ENCODE measurements around the gene TAX1BP1. TPM values are rescaled to one million over a fixed set of nuclear protein-coding genes. Genes with fewer than 3 reads are reported as not detected.
"Not testable (repeated sequence)": the region's sequence is repeated elsewhere in the genome, so short reads cannot be mapped to it uniquely, and the experiment has no call there.

The TAX1BP1 gene
- total RNA-seq, 2 experiments from 2014 or later, result 104 to 105 TPM

DNA sequence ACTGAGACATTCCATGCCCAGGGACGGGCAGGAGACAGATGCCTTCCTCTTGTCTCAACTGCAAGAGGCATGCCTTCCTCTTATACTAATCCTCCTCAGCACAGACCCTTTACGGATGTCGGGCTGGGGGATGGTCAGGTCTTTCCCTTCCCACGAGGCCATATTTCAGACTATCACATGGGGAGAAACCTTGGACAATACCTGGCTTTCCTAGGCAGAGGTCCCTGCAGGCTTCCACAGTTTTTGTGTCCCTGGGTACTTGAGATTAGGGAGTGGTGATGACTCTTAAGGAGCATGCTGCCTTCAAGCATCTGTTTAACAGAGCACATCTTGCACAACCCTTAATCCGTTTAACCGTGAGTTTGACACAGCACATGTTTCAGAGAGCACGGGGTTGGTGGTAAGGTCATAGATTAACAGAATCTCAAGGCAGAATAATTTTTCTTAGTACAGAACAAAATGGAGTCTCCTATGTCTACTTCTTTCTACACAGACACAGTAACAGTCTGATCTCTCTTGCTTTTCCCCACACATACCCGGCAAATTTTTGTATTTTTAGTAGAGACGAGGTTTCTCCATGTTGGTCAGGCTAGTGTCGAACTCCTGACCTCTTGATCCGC is 2.2 kb downstream of the TAX1BP1 start:
- intact Hi-C loops (cut with micrococcal nuclease); H3K27ac Mint-ChIP-seq: not testable (repeated sequence)

GRCh38 chr7:27745064-27745583 is 5.2 kb downstream of the TAX1BP1 start:
- ChIA-PET CTCF (interaction anchor here (0.6 to 2.7 kb wide), 8 partner anchors 26 to 353 kb away, joined by 3 to 8 read pairs (median 4); no protein-coding TSS in a partner anchor), POLR2A (no interaction called here)
- peaks cover 21% of the 10 kb centered on the region for H3K36me3 Mint-ChIP-seq
- intact Hi-C loops (cut with micrococcal nuclease), result no loop called here
- H3K4me1 Mint-ChIP-seq (ENCODE audit: low read depth), result peaks cover 53% of the 10 kb centered on the region
- DNase-seq, result no peak
- no peak overlapping the region for H3K27ac Mint-ChIP-seq
- no peaks in the 10 kb centered on the region for H3K27me3 Mint-ChIP-seq
- H3K4me3 Mint-ChIP-seq, result no peak overlapping the region
- H3K9me3 Mint-ChIP-seq, result no peaks in the 10 kb centered on the region

More for the DNA sequence above, 2.2 kb downstream of the TAX1BP1 start:
- DNase-seq, H3K9me3 Mint-ChIP-seq, H3K4me3 Mint-ChIP-seq, CTCF ChIA-PET, POLR2A ChIA-PET, H3K27me3 Mint-ChIP-seq, H3K36me3 Mint-ChIP-seq: not testable (repeated sequence)
- H3K4me1 Mint-ChIP-seq (ENCODE audit: low read depth), result peaks cover 51% of the 10 kb centered on the region

DNA sequence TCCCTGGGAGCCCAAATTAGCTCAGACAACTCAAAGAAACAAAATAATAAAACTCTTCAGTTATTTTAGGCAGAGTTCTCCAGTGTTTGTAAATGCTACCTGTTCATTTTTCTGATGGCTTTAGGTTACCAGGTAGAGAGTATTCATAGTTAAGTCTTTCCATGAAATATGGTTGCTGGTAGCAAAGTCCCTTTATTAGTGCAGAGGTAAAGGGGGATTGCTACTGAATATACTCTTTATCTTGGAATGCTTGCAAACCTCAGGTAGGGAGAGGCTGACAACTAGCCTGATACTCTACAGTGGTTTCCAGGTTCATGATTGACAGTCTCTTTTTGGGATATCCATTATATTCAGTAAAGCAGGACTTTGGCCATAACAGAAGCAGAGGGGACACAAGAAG is 6.5 kb downstream of the TAX1BP1 start:
- no peaks in the 10 kb centered on the region for H3K9me3 Mint-ChIP-seq
- ChIA-PET POLR2A (no interaction called here), CTCF (interaction anchor here (2.7 kb wide), 1 partner anchor 174 kb away, joined by 8 read pairs; no protein-coding TSS in a partner anchor)
- DNase-seq, result no peak
- peaks cover 24% of the 10 kb centered on the region for H3K36me3 Mint-ChIP-seq
- no peak overlapping the region for H3K4me3 Mint-ChIP-seq
- H3K4me1 Mint-ChIP-seq (ENCODE audit: low read depth), result peaks cover 44% of the 10 kb centered on the region
- peak overlapping the region; percentile 19 for H3K27ac Mint-ChIP-seq
- intact Hi-C loops (cut with micrococcal nuclease), result no loop called here
- no peaks in the 10 kb centered on the region for H3K27me3 Mint-ChIP-seq

DNA sequence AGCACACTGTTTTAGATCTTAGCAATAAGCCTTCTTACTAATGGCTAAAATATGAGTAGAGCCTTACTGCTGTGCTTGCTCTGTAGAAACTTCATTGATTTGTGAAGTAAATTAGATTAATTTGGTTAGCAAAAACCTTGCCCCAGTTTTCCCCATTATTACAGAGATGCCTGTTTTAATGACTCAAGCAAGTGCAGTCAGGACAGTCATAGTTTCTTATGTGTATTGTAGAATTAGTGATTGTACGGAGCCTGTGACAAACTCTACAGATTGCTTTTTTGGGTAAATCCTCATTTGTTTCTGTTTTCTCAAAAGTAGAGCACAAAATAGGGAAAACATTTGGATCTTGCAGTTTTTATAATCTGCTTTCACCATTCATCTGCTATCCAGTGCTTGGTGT is 7.0 kb downstream of the TAX1BP1 start:
- Mint-ChIP-seq H3K4me1 (ENCODE audit: low read depth) (peaks cover 44% of the 10 kb centered on the region), H3K27ac (peak overlapping the region; percentile 19)
- CTCF ChIA-PET, result interaction anchor here (2.7 kb wide), 1 partner anchor 174 kb away, joined by 8 read pairs; no protein-coding TSS in a partner anchor

DNA sequence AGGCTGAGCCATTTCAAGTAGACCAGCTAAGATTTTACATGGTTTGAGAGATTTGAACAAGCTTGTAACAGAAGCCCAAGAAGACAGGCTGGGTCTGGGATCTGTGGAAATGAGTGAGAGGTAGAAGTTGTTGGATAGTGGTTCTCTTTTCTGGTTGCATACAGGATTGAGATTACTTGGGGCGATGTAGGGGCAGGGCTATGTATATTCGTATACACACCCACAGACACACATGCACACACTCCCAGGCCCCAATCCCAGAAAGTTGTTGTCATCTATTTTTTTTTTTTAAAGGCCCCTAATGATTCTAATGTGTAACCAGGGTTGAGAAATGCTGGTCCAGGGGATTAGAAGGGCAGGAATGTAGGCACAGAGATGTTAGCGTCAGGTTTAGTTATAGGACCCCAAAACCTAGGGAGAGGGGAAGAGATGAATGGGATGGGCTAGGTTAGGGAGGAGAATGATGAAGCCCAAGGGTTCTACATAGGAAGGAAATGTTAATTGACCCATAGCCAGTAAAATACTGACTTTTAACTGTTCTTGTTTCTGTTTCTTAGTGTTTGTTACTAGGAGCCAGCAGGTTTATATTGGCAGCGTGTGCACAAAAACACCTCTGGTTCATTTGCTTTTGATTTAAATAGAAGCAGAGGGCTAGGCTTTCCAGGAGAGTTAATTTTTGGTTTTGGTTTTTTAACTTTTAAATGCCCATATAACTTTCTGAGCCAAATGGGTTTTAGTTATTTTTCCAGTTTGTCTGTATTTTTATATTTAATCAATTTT is 7.8 kb downstream of the TAX1BP1 start:
- H3K36me3 Mint-ChIP-seq, result peaks cover 30% of the 10 kb centered on the region
- no peak for DNase-seq
- no peak overlapping the region for H3K4me3 Mint-ChIP-seq
- CTCF ChIA-PET, result no interaction called here
- no peaks in the 10 kb centered on the region for H3K27me3 Mint-ChIP-seq
- peaks cover 39% of the 10 kb centered on the region for H3K4me1 Mint-ChIP-seq (ENCODE audit: low read depth)
- intact Hi-C loops (cut with micrococcal nuclease), result no loop called here
- POLR2A ChIA-PET, result no interaction called here
- H3K27ac Mint-ChIP-seq, result no peak overlapping the region
- H3K9me3 Mint-ChIP-seq, result no peaks in the 10 kb centered on the region

More for the DNA sequence above, 7.0 kb downstream of the TAX1BP1 start:
- Mint-ChIP-seq H3K4me3 (no peak overlapping the region), H3K36me3 (peaks cover 27% of the 10 kb centered on the region), H3K9me3 (no peaks in the 10 kb centered on the region), H3K27me3 (no peaks in the 10 kb centered on the region)
- POLR2A ChIA-PET, result no interaction called here
- intact Hi-C loops (cut with micrococcal nuclease), result no loop called here
- no peak for DNase-seq

DNA sequence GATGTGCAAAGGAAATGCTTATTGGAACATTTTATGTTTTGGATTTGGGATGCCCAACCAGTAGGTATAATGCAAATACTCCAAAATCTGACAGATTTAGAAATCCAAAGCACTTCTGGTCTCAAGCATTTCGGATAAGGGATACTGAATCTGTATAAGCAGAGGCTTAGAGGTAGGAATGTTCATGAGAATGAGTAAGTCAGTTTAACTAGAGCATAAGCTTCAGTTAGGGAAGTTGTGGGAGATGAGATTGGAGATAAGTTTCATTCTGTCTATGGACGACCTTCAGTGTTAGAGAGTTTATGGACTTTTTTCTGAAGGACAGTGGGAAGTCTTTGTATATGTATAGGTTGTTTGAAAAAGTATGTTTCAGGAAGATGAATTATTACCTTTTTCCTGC is 10.4 kb downstream of the TAX1BP1 start:
- no peak overlapping the region for H3K4me3 Mint-ChIP-seq
- intact Hi-C loops (cut with micrococcal nuclease), result no loop called here
- H3K27ac Mint-ChIP-seq, result no peak overlapping the region
- H3K9me3 Mint-ChIP-seq, result no peaks in the 10 kb centered on the region
- no peak for DNase-seq
- ChIA-PET POLR2A (interaction anchor here (1.5 kb wide), 1 partner anchor 10 kb away, joined by 6 read pairs; the partner anchor contains the start of gene TAX1BP1), CTCF (no interaction called here)
- H3K4me1 Mint-ChIP-seq (ENCODE audit: low read depth), result peaks cover 30% of the 10 kb centered on the region
- H3K27me3 Mint-ChIP-seq, result no peaks in the 10 kb centered on the region
- H3K36me3 Mint-ChIP-seq, result peaks cover 36% of the 10 kb centered on the region

GRCh38 chr7:27751888-27752660 is 12.1 kb downstream of the TAX1BP1 start:
- ChIA-PET POLR2A (no interaction called here), CTCF (no interaction called here)
- Mint-ChIP-seq H3K4me1 (ENCODE audit: low read depth) (peaks cover 23% of the 10 kb centered on the region), H3K27me3 (no peaks in the 10 kb centered on the region), H3K27ac (no peak overlapping the region), H3K36me3 (peaks cover 39% of the 10 kb centered on the region), H3K9me3 (no peaks in the 10 kb centered on the region), H3K4me3 (no peak overlapping the region)
- intact Hi-C loops (cut with micrococcal nuclease), result no loop called here
- DNase-seq, result no peak

DNA sequence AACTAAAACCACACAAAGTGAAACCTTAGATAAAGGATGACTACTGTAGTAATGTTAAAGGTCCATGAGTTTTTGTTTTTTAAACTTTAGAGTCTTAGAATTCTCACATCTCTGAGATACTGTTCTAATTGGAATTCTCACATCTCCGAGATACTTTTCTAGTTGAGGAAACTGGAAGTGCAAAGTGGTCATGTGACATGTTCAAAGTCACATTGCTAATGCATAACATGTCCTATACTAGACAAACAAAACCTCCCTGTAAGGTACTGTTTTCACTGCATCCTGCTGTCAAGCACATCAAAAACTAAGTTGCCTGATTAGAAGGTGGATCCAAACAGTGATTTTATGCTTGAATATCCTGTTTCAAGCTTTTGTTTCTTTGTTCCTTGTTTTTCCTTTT is 13.9 kb downstream of the TAX1BP1 start:
- intact Hi-C loops (cut with micrococcal nuclease), result no loop called here
- H3K27ac Mint-ChIP-seq, result no peak overlapping the region
- no peaks in the 10 kb centered on the region for H3K9me3 Mint-ChIP-seq
- CTCF ChIA-PET, result no interaction called here
- POLR2A ChIA-PET, result no interaction called here
- no peaks in the 10 kb centered on the region for H3K27me3 Mint-ChIP-seq
- peaks cover 46% of the 10 kb centered on the region for H3K36me3 Mint-ChIP-seq
- peaks cover 18% of the 10 kb centered on the region for H3K4me1 Mint-ChIP-seq (ENCODE audit: low read depth)
- no peak overlapping the region for H3K4me3 Mint-ChIP-seq
- no peak for DNase-seq

GRCh38 chr7:27756298-27756697 is 16.3 kb downstream of the TAX1BP1 start:
- intact Hi-C loops (cut with micrococcal nuclease), result no loop called here
- no peaks in the 10 kb centered on the region for H3K9me3 Mint-ChIP-seq
- H3K27ac Mint-ChIP-seq, result no peak overlapping the region
- DNase-seq, result no peak
- POLR2A ChIA-PET, result no interaction called here
- peaks cover 20% of the 10 kb centered on the region for H3K4me1 Mint-ChIP-seq (ENCODE audit: low read depth)
- H3K27me3 Mint-ChIP-seq, result no peaks in the 10 kb centered on the region
- no peak overlapping the region for H3K4me3 Mint-ChIP-seq
- CTCF ChIA-PET, result no interaction called here
- peaks cover 38% of the 10 kb centered on the region for H3K36me3 Mint-ChIP-seq

DNA sequence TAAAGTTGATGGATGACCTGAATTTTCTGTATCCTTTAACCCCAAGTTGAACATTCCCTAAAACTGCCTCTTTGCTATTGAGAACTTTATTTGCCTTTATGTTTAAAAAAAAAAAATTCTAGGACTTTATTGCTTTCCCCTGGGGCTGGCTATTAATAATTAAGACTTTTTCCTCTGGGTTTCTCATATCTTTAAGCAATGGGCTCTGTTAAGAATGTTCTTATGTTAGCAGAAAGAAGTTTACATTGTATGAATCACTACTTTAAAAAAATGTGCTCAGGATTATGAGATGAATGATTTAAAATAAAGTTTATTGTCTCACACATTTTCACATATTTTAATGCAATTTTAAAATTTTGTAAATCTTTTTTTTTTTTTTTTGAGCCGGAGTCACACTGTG is 19.5 kb downstream of the TAX1BP1 start:
- Mint-ChIP-seq H3K4me1 (ENCODE audit: low read depth) (peaks cover 29% of the 10 kb centered on the region), H3K4me3 (no peak overlapping the region), H3K27ac (no peak overlapping the region), H3K36me3 (peaks cover 35% of the 10 kb centered on the region), H3K9me3 (no peaks in the 10 kb centered on the region), H3K27me3 (no peaks in the 10 kb centered on the region)
- ChIA-PET CTCF (no interaction called here), POLR2A (no interaction called here)
- no peak for DNase-seq
- intact Hi-C loops (cut with micrococcal nuclease), result no loop called here

DNA sequence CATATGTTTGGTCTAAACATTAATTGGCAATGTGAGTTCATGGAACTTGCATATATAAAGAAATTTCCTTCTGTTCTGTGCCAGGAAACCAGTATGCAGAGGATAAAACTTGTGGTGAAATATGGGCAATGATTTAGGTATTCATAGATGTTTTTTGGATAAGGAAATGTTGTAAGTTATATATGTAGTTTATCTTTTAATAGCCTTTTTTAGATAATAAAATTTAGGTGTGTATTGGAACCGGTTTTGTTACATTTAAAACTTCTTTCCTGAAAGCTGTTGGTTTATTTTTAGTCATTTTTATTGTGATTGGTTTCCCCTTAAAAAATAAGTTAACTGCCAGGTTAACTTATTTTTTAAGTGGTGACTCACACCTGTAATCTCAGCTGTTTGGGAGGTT is 22.1 kb downstream of the TAX1BP1 start:
- H3K27me3 Mint-ChIP-seq, result no peaks in the 10 kb centered on the region
- H3K4me1 Mint-ChIP-seq (ENCODE audit: low read depth), result peaks cover 24% of the 10 kb centered on the region
- intact Hi-C loops (cut with micrococcal nuclease), result no loop called here
- POLR2A ChIA-PET, result no interaction called here
- CTCF ChIA-PET, result interaction anchor here (0.8 kb wide), 1 partner anchor 132 kb away, joined by 3 read pairs; no protein-coding TSS in a partner anchor
- H3K4me3 Mint-ChIP-seq, result no peak overlapping the region
- H3K36me3 Mint-ChIP-seq, result peaks cover 37% of the 10 kb centered on the region
- DNase-seq, result no peak
- no peak overlapping the region for H3K27ac Mint-ChIP-seq
- H3K9me3 Mint-ChIP-seq, result no peaks in the 10 kb centered on the region

- Mint-ChIP-seq H3K36me3 (peaks cover 26% of the 10 kb centered on the region), H3K4me1 (ENCODE audit: low read depth) (peaks cover 21% of the 10 kb centered on the region), H3K27me3 (no peaks in the 10 kb centered on the region), H3K4me3 (no peak overlapping the region), H3K9me3 (no peaks in the 10 kb centered on the region), H3K27ac (no peak overlapping the region)
- POLR2A ChIA-PET, result interaction anchor here (0.6 to 1.5 kb wide), 2 partner anchors 23 to 560 kb away, joined by 3 to 7 read pairs; no protein-coding TSS in a partner anchor
- DNase-seq, result no peak
- intact Hi-C loops (cut with micrococcal nuclease), result no loop called here
- CTCF ChIA-PET, result interaction anchor here (1.3 kb wide), 1 partner anchor 568 kb away, joined by 3 read pairs; no protein-coding TSS in a partner anchor
Observed at GRCh38 chr7:27763983-27764508, 24.1 kb downstream of the TAX1BP1 start.

All from activated CD4-positive, alpha-beta memory T cell treated with anti-CD3 and anti-CD28 coated beads for 36 hours (primary cell).